ENCODE results near the gene OR2A14.
"Not testable (repeated sequence)": the region's sequence is repeated elsewhere in the genome, so short reads cannot be mapped to it uniquely, and the experiment has no call there.

The OR2A14 gene

DNA sequence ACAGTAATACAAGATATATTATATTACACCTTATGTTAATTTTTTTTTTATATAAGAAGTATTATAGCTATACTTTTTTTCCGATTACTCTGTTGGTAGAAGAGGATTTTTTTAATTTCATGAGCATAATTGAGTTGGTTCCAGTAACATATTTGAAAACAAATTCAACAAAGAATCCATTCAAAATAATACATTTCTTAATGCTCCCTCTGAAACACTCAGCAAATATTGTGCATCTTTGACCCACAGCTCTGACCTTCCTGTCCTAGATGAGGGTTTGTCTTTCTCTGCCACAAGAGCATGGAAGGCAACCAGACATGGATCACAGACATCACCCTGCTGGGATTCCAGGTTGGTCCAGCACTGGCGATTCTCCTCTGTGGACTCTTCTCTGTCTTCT is 13.7 kb upstream of the OR2A14 start, which contains the start of gene OR2A2:
Gene OR2A2 (plus strand): TSS at position 301 of the 400 bp plus-strand sequence. CDS start 0 bp downstream, at position 301.
- H3K9ac ChIP-seq, result no peak within 1 kb of the TSS
- H3K36me3 ChIP-seq, result no peaks in the 10 kb centered on the region
- TF ChIP-seq Cebpa-rat (IDR thresholded peaks at IDR 0.05), result no peak
- no peak within 1 kb of the TSS for H3K4me3 ChIP-seq
- H3K27ac ChIP-seq, result no peak within 1 kb of the TSS
- peaks cover 0 to 8% (median 5%) of the 10 kb centered on the region in 10 experiments; a peak in 9 of 20 replicates for H3K4me1 ChIP-seq
- no peaks in the 10 kb centered on the region for H3K9me3 ChIP-seq (replicated peaks in 1 of 11)
- no peaks in the 10 kb centered on the region for H3K27me3 ChIP-seq
- H4K20me1 ChIP-seq, result no peaks in the 10 kb centered on the region
- no peak within 1 kb of the TSS for H3K4me2 ChIP-seq

DNA sequence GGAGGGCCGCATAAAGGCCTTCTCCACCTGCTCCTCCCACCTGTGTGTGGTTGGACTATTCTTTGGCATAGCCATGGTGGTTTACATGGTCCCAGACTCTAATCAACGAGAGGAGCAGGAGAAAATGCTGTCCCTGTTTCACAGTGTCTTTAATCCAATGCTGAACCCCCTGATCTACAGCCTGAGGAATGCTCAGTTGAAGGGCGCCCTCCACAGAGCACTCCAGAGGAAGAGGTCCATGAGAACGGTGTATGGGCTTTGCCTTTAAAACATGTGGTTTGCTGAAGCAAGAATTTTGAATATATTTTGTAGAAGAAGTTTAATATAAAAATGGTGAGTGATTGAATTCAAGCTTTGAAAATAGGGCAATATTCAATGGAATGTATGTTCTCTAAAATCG is 12.7 kb upstream of the OR2A14 start:
- no peak for TF ChIP-seq Cebpa-rat (IDR thresholded peaks at IDR 0.05)

DNA sequence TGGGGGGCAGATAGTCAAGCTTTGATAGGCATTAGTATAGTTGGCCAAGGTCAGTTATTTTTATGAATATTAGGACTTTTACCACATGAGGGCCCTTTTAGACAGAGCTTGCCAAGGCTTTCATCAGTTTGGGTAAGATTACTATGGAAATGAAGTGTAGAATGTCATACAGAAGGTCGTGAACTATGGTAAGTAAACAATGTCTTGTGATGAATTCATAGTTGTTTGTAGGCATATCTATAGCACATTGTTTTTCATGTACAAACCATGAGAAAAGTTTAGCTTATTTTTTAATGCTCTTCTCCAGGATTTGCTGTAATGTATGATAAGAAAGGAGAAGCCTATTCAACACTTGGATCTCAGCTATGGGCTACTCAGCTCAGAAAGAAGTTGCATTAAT is 9.3 kb upstream of the OR2A14 start:
- Histone ChIP-seq H3K9ac (no peak overlapping the region), H3K27ac (no peak overlapping the region), H3K36me3 (no peaks in the 10 kb centered on the region), H3K27me3 (no peaks in the 10 kb centered on the region), H4K20me1 (no peaks in the 10 kb centered on the region), H3K4me1 (no peaks in the 10 kb centered on the region), H3K4me3 (no peak overlapping the region), H3K9me3 (replicated peaks in 1 of 11) (no peaks in the 10 kb centered on the region), H3K4me2 (no peak overlapping the region)
- no peak for TF ChIP-seq Cebpa-rat (IDR thresholded peaks at IDR 0.05)

More for the DNA sequence above, 12.7 kb upstream of the OR2A14 start:
- H3K27ac ChIP-seq, result no peak overlapping the region
- no peaks in the 10 kb centered on the region for H3K9me3 ChIP-seq (replicated peaks in 1 of 11)
- no peaks in the 10 kb centered on the region for H4K20me1 ChIP-seq
- no peak overlapping the region for H3K4me2 ChIP-seq
- no peak overlapping the region for H3K4me3 ChIP-seq
- H3K4me1 ChIP-seq, result peaks cover 0 to 8% (median 5%) of the 10 kb centered on the region in 10 experiments; a peak in 9 of 20 replicates
- no peaks in the 10 kb centered on the region for H3K27me3 ChIP-seq
- H3K9ac ChIP-seq, result no peak overlapping the region
- H3K36me3 ChIP-seq, result no peaks in the 10 kb centered on the region

DNA sequence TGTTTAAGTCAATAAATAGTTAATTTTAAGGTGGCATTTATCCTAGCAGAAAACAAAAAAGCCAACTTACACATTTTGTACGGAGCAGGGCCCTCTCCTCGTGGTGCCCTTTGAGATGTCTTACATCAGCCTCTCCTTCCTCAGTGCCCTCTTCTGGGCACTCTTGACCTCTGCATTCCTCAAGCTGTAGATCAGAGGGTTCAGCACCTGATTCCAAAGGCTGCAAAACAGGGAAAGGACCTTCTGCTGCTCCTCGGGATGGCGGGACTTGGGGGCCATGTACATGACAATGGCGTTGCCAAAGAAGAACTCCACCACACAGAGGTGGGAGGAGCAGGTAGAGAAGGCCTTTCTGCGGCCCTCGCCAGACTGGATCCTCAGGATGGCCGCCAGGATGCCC is 4.6 kb upstream of the OR2A14 start:
- Histone ChIP-seq H3K27ac (no peak overlapping the region), H3K9me3 (replicated peaks in 1 of 11) (no peaks in the 10 kb centered on the region), H3K4me1 (no peaks in the 10 kb centered on the region), H3K4me2 (no peak overlapping the region), H4K20me1 (no peaks in the 10 kb centered on the region), H3K9ac (no peak overlapping the region), H3K36me3 (no peaks in the 10 kb centered on the region), H3K4me3 (no peak overlapping the region), H3K27me3 (no peaks in the 10 kb centered on the region)
- TF ChIP-seq Cebpa-rat (IDR thresholded peaks at IDR 0.05), result no peak

DNA sequence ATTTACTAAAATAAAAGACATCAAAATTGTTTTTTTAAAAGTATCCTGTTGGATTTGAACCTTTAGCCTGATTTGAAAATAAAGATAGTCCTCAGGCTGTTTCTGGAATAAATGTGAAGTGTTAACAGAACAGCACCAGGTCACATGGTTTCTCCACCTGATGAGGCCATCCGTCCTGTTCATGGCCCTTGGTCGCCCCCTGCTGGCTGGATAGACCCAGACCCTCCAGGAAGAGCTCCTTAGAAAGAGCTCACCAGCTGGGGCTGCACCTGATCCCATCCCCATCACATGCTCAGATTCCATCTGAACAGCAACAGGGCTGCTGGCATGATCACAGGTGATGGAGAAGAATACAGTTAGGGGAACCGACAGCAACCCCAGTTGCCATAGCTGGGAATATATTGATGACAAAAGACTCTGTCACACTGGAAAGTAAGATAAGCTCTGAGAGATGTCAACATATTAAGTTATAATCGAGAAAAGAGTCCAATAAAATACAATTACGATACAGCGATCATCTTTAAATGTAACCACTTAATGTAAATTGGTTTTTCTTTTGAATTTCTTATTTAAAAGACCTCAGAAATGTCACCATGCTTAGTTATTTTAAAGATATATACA is 4.8 kb downstream of the OR2A14 start:
- H3K9me3 ChIP-seq (replicated peaks in 1 of 11), result no peaks in the 10 kb centered on the region
- H3K4me3 ChIP-seq, result no peak overlapping the region
- TF ChIP-seq Cebpa-rat (IDR thresholded peaks at IDR 0.05), result no peak
- H3K27ac ChIP-seq, result no peak overlapping the region
- no peaks in the 10 kb centered on the region for H4K20me1 ChIP-seq
- no peak overlapping the region for H3K9ac ChIP-seq
- H3K4me1 ChIP-seq, result no peaks in the 10 kb centered on the region
- no peak overlapping the region for H3K4me2 ChIP-seq
- no peaks in the 10 kb centered on the region for H3K27me3 ChIP-seq
- H3K36me3 ChIP-seq, result no peaks in the 10 kb centered on the region

DNA sequence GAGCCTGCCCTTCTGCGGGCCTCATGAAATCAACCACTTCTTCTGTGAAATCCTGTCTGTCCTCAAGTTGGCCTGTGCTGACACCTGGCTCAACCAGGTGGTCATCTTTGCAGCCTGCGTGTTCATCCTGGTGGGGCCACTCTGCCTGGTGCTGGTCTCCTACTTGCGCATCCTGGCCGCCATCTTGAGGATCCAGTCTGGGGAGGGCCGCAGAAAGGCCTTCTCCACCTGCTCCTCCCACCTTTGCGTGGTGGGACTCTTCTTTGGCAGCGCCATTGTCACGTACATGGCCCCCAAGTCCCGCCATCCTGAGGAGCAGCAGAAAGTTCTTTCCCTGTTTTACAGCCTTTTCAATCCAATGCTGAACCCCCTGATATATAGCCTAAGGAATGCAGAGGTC is 6.6 kb downstream of the OR2A14 start:
- H3K4me3 ChIP-seq; H4K20me1 ChIP-seq; H3K4me1 ChIP-seq; H3K36me3 ChIP-seq; H3K4me2 ChIP-seq; H3K9me3 ChIP-seq (replicated peaks in 1 of 11); H3K27me3 ChIP-seq; H3K27ac ChIP-seq; H3K9ac ChIP-seq: not testable (repeated sequence)

DNA sequence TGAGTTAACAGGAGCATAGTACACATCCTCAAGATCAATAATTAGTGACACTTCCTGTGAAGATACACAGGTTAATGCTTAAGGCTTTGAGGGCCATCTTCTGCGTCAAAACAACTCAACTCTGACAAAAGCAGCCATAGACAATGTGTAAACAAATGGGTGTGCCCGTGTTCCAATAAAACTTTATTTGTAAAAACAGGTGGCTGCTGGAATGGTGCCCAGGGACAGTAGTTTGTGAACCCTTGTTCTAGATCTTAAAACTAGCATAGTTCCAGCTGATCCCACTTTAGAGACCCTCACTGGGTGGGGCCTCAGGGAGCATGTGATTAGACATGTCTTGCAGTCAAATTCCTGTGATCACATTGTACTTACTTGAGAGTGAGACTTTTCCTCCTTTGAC is 7.8 kb downstream of the OR2A14 start:
- no peak overlapping the region for H3K4me3 ChIP-seq
- H3K9ac ChIP-seq, result no peak overlapping the region
- no peaks in the 10 kb centered on the region for H3K9me3 ChIP-seq (replicated peaks in 1 of 11)
- no peaks in the 10 kb centered on the region for H3K4me1 ChIP-seq
- H3K36me3 ChIP-seq, result no peaks in the 10 kb centered on the region
- H3K4me2 ChIP-seq, result no peak overlapping the region
- no peak for TF ChIP-seq Cebpa-rat (IDR thresholded peaks at IDR 0.05)
- H3K27me3 ChIP-seq, result no peaks in the 10 kb centered on the region
- no peaks in the 10 kb centered on the region for H4K20me1 ChIP-seq
- no peak overlapping the region for H3K27ac ChIP-seq

DNA sequence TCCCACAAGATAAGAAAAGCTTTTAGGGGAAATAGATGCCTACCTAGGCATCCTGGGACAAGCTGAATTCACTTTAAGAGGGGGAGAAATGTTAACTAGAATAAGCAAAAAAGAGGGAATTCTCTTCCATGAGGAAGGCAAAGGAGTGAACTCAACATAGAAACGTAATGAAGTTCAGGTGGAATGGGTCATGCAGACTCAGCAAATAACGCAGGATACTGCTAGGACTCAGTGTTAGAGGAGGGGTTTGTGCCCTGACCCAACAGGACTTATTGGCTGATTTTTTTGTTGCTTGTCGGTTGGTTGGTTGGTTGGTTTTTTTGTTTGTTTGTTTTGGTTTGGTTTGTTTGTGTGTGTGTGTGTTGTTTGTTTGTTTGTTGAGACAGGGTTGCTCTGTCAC is 9.3 kb downstream of the OR2A14 start:
- H3K27ac ChIP-seq, result no peak overlapping the region
- H3K36me3 ChIP-seq, result no peaks in the 10 kb centered on the region
- H3K4me1 ChIP-seq, result no peaks in the 10 kb centered on the region
- no peaks in the 10 kb centered on the region for H3K27me3 ChIP-seq
- no peak for TF ChIP-seq Cebpa-rat (IDR thresholded peaks at IDR 0.05)
- no peak overlapping the region for H3K4me2 ChIP-seq
- no peak overlapping the region for H3K9ac ChIP-seq
- H4K20me1 ChIP-seq, result no peaks in the 10 kb centered on the region
- no peaks in the 10 kb centered on the region for H3K9me3 ChIP-seq (replicated peaks in 1 of 11)
- H3K4me3 ChIP-seq, result no peak overlapping the region

DNA sequence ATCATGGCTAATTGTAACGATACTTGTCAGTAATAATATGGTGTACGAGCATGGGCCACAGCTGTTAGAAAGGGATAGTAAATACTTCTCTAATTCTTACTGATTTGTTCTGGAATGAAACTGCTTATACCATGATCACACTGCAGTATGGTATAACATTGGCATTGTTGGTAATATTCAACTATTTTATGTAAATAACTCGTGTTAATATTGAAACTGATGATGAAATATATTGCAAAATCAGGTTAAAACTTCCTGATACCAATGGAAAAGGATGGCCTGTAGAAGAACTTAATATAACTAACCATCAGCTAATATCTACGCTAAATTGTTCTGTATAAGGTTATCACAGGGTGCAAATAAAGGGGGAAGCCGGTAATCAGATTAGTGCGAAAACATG is 10.3 kb downstream of the OR2A14 start:
- H3K4me3 ChIP-seq, result no peak overlapping the region
- TF ChIP-seq Cebpa-rat (IDR thresholded peaks at IDR 0.05), result no peak
- no peaks in the 10 kb centered on the region for H3K9me3 ChIP-seq (replicated peaks in 1 of 11)
- no peaks in the 10 kb centered on the region for H3K4me1 ChIP-seq
- no peaks in the 10 kb centered on the region for H3K27me3 ChIP-seq
- no peaks in the 10 kb centered on the region for H4K20me1 ChIP-seq
- H3K36me3 ChIP-seq, result no peaks in the 10 kb centered on the region
- H3K9ac ChIP-seq, result no peak overlapping the region
- H3K4me2 ChIP-seq, result no peak overlapping the region
- no peak overlapping the region for H3K27ac ChIP-seq

DNA sequence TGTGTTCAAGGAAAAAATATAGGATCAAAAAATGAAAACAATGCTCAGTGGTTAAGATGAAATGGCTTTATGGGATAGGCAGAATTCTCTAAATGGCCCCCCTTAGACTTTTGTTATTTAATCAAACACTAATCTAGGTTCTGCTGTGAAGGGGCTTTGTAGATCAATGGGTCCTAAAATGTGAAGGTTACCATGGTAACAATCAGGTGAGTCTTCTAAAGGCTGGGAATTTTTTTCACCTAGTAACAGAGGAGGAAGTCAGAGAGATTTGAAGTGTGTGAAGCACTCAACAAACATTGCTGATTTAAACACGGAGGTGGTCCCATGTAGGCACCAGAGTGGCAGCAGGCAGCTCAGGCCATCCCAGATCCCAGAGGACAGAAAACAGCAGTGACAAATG is 11.1 kb downstream of the OR2A14 start:
- Histone ChIP-seq H4K20me1 (no peaks in the 10 kb centered on the region), H3K9ac (no peak overlapping the region), H3K4me2 (no peak overlapping the region), H3K36me3 (no peaks in the 10 kb centered on the region), H3K27ac (no peak overlapping the region), H3K27me3 (no peaks in the 10 kb centered on the region), H3K9me3 (replicated peaks in 1 of 11) (no peaks in the 10 kb centered on the region), H3K4me1 (no peaks in the 10 kb centered on the region), H3K4me3 (no peak overlapping the region)
- no peak for TF ChIP-seq Cebpa-rat (IDR thresholded peaks at IDR 0.05)
